GM18499 (cell line): Measurements from ENCODE around the gene FBXO27.
"Not testable (repeated sequence)": the region's sequence is repeated elsewhere in the genome, so short reads cannot be mapped to it uniquely, and the experiment has no call there.

Experiments
- ATAC-seq: cut with Tn5 transposase; IDR thresholded peaks from one replicate; pipeline ENCODE4 v1.9.1; 2021; ENCODE audit warnings: moderate number of reproducible peaks; ENCODE audit not compliant: insufficient read depth, unreplicated experiment

FBXO27 gene

GRCh38 chr19:39046037-39046821 is 13.9 kb upstream of the FBXO27 start:
- no peak for ATAC-seq

- ATAC-seq, result no peak
These were observed 13.2 kb upstream of the FBXO27 start for GRCh38 chr19:39045506-39045905.

GRCh38 chr19:39038098-39038497 is 5.7 kb upstream of the FBXO27 start:
- no peak for ATAC-seq

- no peak for ATAC-seq
These were observed 4.8 kb upstream of the FBXO27 start for GRCh38 chr19:39037194-39037593.

GRCh38 chr19:39036581-39036980 is 4.2 kb upstream of the FBXO27 start:
- ATAC-seq, result no peak

GRCh38 chr19:39031368-39032062 is 834 bp downstream of the FBXO27 start:
- ATAC-seq, result no peak

- no peak for ATAC-seq
These were observed 1.4 kb downstream of the FBXO27 start for GRCh38 chr19:39030854-39031367.

- no peak for ATAC-seq
These were observed 7.3 kb downstream of the FBXO27 start for GRCh38 chr19:39024875-39025641.

- ATAC-seq, result no peak
These were observed 11.3 kb downstream of the FBXO27 start for GRCh38 chr19:39021063-39021462.

- ATAC-seq, result no peak
These were observed 14.7 kb downstream of the FBXO27 start for GRCh38 chr19:39017646-39018045.

- no peak for ATAC-seq
These were observed 15.3 kb downstream of the FBXO27 start for GRCh38 chr19:39017026-39017425.

GRCh38 chr19:39014037-39014436 is 18.3 kb downstream of the FBXO27 start:
- no peak for ATAC-seq

GRCh38 chr19:39009001-39009400 is 23.3 kb downstream of the FBXO27 start:
- ATAC-seq, result no peak

- ATAC-seq, result no peak
These were observed 24.2 kb downstream of the FBXO27 start for GRCh38 chr19:39008137-39008536.

GRCh38 chr19:39007096-39007495 is 25.3 kb downstream of the FBXO27 start:
- ATAC-seq, result no peak

- no peak for ATAC-seq
These were observed 27.9 kb downstream of the FBXO27 start for GRCh38 chr19:39004403-39004802.

- no peak for ATAC-seq
These were observed 28.6 kb downstream of the FBXO27 start for GRCh38 chr19:39003796-39004195.

GRCh38 chr19:39003188-39003587 is 29.2 kb downstream of the FBXO27 start:
- no peak for ATAC-seq

- no peak for ATAC-seq
These were observed 31.3 kb downstream of the FBXO27 start for GRCh38 chr19:39001041-39001440.

GRCh38 chr19:38997576-38997975 is 34.8 kb downstream of the FBXO27 start:
- ATAC-seq, result not testable (repeated sequence)

- ATAC-seq, result no peak
These were observed 39.1 kb downstream of the FBXO27 start for GRCh38 chr19:38993271-38993670.
